Nephron (organoid): ENCODE results near the gene MNAT1.

Experiments used
- H3K27ac Mint-ChIP-seq, 3 experiments: 2 replicates each; pipeline ENCODE4 v1.8.0; 2020; ENCODE audit warnings: mixed read lengths in 3 of 3, mild to moderate bottlenecking in 2 of 3, moderate library complexity in 1 of 3
- H3K27me3 Mint-ChIP-seq: 2 replicates; pipeline ENCODE4 v1.8.0; 2021; ENCODE audit warnings: low read depth, mild to moderate bottlenecking, moderate library complexity, mixed read lengths
- H3K36me3 Mint-ChIP-seq: 2 replicates; pipeline ENCODE4 v1.8.0; 2020; ENCODE audit warnings: low read depth, mixed read lengths
- H3K4me1 Mint-ChIP-seq: 2 replicates; pipeline ENCODE4 v1.8.0; 2020; ENCODE audit warnings: mixed read lengths
- H3K4me3 Mint-ChIP-seq, 3 experiments: 2 replicates each; pipeline ENCODE4 v1.8.0; 2020; ENCODE audit warnings: mild to moderate bottlenecking in 3 of 3, mixed read lengths in 3 of 3, moderate library complexity in 2 of 3
- H3K9me3 Mint-ChIP-seq: 2 replicates; pipeline ENCODE4 v1.8.0; 2020; ENCODE audit warnings: mixed read lengths
- TF ChIP-seq, protein P1 (sequence below), 3 experiments: fragments of 200-600 bp; sonication (generic); IDR thresholded peaks; one replicate each; pipeline ENCODE4 v1.5.0; 2021; ENCODE audit warnings: antibody characterized with exemption in 3 of 3; ENCODE audit not compliant: unreplicated experiment in 3 of 3

MNAT1 gene

GRCh38 chr14:60972295-60972694, 237.7 kb downstream of the MNAT1 start:
- Mint-ChIP-seq H3K4me3 (no peak overlapping the region), H3K27ac (peak overlapping the region in 1 of 3 experiments; percentile 29), H3K9me3 (no peaks in the 10 kb centered on the region), H3K4me1 (peaks cover 64% of the 10 kb centered on the region), H3K27me3 (no peaks in the 10 kb centered on the region), H3K36me3 (peaks cover 42% of the 10 kb centered on the region)
- TF ChIP-seq, protein P1, sequence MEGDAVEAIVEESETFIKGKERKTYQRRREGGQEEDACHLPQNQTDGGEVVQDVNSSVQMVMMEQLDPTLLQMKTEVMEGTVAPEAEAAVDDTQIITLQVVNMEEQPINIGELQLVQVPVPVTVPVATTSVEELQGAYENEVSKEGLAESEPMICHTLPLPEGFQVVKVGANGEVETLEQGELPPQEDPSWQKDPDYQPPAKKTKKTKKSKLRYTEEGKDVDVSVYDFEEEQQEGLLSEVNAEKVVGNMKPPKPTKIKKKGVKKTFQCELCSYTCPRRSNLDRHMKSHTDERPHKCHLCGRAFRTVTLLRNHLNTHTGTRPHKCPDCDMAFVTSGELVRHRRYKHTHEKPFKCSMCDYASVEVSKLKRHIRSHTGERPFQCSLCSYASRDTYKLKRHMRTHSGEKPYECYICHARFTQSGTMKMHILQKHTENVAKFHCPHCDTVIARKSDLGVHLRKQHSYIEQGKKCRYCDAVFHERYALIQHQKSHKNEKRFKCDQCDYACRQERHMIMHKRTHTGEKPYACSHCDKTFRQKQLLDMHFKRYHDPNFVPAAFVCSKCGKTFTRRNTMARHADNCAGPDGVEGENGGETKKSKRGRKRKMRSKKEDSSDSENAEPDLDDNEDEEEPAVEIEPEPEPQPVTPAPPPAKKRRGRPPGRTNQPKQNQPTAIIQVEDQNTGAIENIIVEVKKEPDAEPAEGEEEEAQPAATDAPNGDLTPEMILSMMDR (IDR thresholded peaks at IDR 0.05; ENCODE audit: unreplicated experiment in 3 of 3): no peak

- H3K27ac Mint-ChIP-seq: peak overlapping the region in 1 of 3 experiments; percentile 52
- H3K36me3 Mint-ChIP-seq: peaks cover 45% of the 10 kb centered on the region
- H3K4me3 Mint-ChIP-seq: peak overlapping the region in 1 of 3 experiments; percentile 36
- no peaks in the 10 kb centered on the region for H3K27me3 Mint-ChIP-seq
- TF ChIP-seq, protein P1 (IDR thresholded peaks at IDR 0.05; ENCODE audit: unreplicated experiment in 3 of 3): no peak
- peaks cover 62% of the 10 kb centered on the region for H3K4me1 Mint-ChIP-seq
- H3K9me3 Mint-ChIP-seq: no peaks in the 10 kb centered on the region
These were observed 238.5 kb downstream of the MNAT1 start for GRCh38 chr14:60973070-60973469.

- no peaks in the 10 kb centered on the region for H3K9me3 Mint-ChIP-seq
- TF ChIP-seq, protein P1 (IDR thresholded peaks at IDR 0.05; ENCODE audit: unreplicated experiment in 3 of 3): no peak
- peaks cover 62% of the 10 kb centered on the region for H3K4me1 Mint-ChIP-seq
- H3K36me3 Mint-ChIP-seq: peaks cover 51% of the 10 kb centered on the region
- no peaks in the 10 kb centered on the region for H3K27me3 Mint-ChIP-seq
- peak overlapping the region in 1 of 3 experiments; percentile 62 for H3K4me3 Mint-ChIP-seq
- H3K27ac Mint-ChIP-seq: peak overlapping the region in 2 of 3 experiments; percentile 27 to 49
These were observed 239.6 kb downstream of the MNAT1 start for GRCh38 chr14:60974090-60974651.

DNA sequence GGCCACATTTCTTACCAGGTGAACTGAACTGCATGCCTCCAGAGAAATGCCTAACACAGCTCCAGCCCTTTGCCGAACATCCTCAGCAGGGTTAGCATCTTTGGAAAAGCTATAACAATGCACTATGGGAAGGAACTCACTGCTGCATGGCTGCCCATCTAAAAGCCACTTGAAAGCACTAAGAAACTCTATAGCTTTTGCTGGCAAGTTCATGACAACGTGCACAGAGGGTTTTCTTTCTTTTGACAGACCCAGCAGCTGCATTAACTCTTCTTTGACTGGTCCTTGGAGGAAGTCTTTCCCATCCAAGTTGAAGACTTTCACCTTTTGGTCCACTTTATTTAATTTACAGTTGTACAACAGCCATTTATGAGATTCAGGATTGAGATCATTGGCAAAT, 241.0 kb downstream of the MNAT1 start:
- TF ChIP-seq, protein P1 (IDR thresholded peaks at IDR 0.05; ENCODE audit: unreplicated experiment in 3 of 3): no peak
- Mint-ChIP-seq H3K4me1 (peaks cover 63% of the 10 kb centered on the region), H3K4me3 (peak overlapping the region in 2 of 3 experiments; percentile 57 to 84), H3K27ac (peak overlapping the region; percentile 27 to 80 (median 44)), H3K36me3 (peaks cover 53% of the 10 kb centered on the region), H3K9me3 (no peaks in the 10 kb centered on the region), H3K27me3 (no peaks in the 10 kb centered on the region)

GRCh38 chr14:60977847-60978246, 243.3 kb downstream of the MNAT1 start:
- Mint-ChIP-seq H3K4me3 (peak overlapping the region; percentile 29 to 61 (median 36)), H3K27me3 (no peaks in the 10 kb centered on the region), H3K36me3 (peaks cover 36% of the 10 kb centered on the region), H3K9me3 (no peaks in the 10 kb centered on the region), H3K27ac (no peak overlapping the region), H3K4me1 (peaks cover 49% of the 10 kb centered on the region)
- TF ChIP-seq, protein P1 (IDR thresholded peaks at IDR 0.05; ENCODE audit: unreplicated experiment in 3 of 3): no peak
